Gastroesophageal sphincter (tissue), 4 donors: ENCODE results near the gene RPS24. TPM values are rescaled to one million over a fixed set of nuclear protein-coding genes. Genes with fewer than 3 reads are reported as not detected.

ENCODE experiments used
- ATAC-seq: fragments of 150-250 bp; one replicate; pipeline ENCODE4 v1.9.1; 2016; ENCODE audit warnings: mild to moderate bottlenecking, moderate library complexity
- H3K27ac ChIP-seq, 4 donors: fragments of 200-600 bp; sonication (generic) in 3 of 4; 1 replicate in 3 of 4; 2 replicates in 1 of 4; pipeline ENCODE4 v1.5.1; 2016 to 2019
- H3K27me3 ChIP-seq: fragments of 200-600 bp; sonication (generic); one replicate; pipeline ENCODE4 v1.5.1; 2019
- H3K36me3 ChIP-seq, 2 donors: fragments of 200-600 bp; sonication (generic); one replicate each; pipeline ENCODE4 v1.5.1; 2019; ENCODE audit warnings: control low read depth in 1 of 2
- H3K4me1 ChIP-seq, 3 donors: fragments of 200-600 bp; sonication (generic); 1 replicate in 2 of 3; 2 replicates in 1 of 3; pipeline ENCODE4 v1.5.1; 2016 to 2019; ENCODE audit warnings: control low read depth in 2 of 3
- H3K4me3 ChIP-seq, 2 donors: fragments of 200-600 bp; sonication (generic); one replicate each; pipeline ENCODE4 v1.5.1; 2019; ENCODE audit warnings: mild to moderate bottlenecking in 1 of 2, moderate library complexity in 1 of 2
- H3K9me3 ChIP-seq, 3 donors: fragments of 200-600 bp; sonication (generic); one replicate each; pipeline ENCODE4 v1.5.1; 2017 to 2019; ENCODE audit warnings: control low read depth in 2 of 3
- EP300 ChIP-seq: sonication (generic); formaldehyde crosslinking; IDR thresholded peaks from one replicate; pipeline ENCODE4 v1.6.1; 2017; ENCODE audit warnings: antibody characterized with exemption, mild to moderate bottlenecking
- POLR2A ChIP-seq, 2 donors: fragments of 450-650 bp; IDR thresholded peaks; one replicate each; pipeline ENCODE4 v1.6.1; 2017; ENCODE audit warnings: antibody characterized with exemption in 2 of 2, mild to moderate bottlenecking in 2 of 2, moderate library complexity in 1 of 2
- POLR2AphosphoS5 ChIP-seq: sonication (generic); formaldehyde crosslinking; IDR thresholded peaks from one replicate; pipeline ENCODE4 v1.6.1; 2017; ENCODE audit warnings: antibody characterized with exemption
- WGBS, 2 donors: methylation state at CpG; one replicate each; pipeline ENCODE4 v1.1.5; 2018; ENCODE audit warnings: low coverage in 1 of 2; 5-methylcytosine and 5-hydroxymethylcytosine counted together
- total RNA-seq, 4 donors: library from RNA; depleted of rRNA; stranded (reverse); fragments of >200 nt; gene quantifications; one replicate each; pipeline ENCODE4 v1.1.0, GENCODE V29; 2016
- TF ChIP-seq, protein P1 (sequence below), 4 experiments: fragments of 200-600 bp in 2 of 4; fragments of 450-650 bp in 2 of 4; sonication (generic) in 1 of 4; IDR thresholded peaks; one replicate each; pipeline ENCODE4 v1.5.1; 2017 to 2019; ENCODE audit warnings: antibody characterized with exemption in 4 of 4, mild to moderate bottlenecking in 2 of 4, moderate library complexity in 2 of 4

The RPS24 gene
- total RNA-seq, 4 donors from 2014 or later = 1,244 to 3,223 (median 2,309) TPM

DNA sequence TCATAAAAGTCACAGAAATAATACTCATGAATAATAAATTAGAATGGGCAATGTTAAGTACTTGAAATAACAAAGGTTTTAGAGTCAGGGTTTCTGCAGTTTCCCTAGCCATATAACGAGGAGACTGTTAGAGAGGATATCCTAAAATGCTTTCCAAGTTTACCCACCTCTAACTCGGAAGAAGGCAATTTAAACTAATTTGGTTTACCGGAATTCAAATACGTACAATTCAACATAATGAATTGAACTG, 351 bp upstream of the RPS24 start:
- peak overlapping the region in 1 of 2 donors; percentile 72 for H3K4me3 ChIP-seq
- peaks cover 0 to 33% of the 10 kb centered on the region in 2 donors for H3K36me3 ChIP-seq
- peaks cover 4 to 60% (median 14%) of the 10 kb centered on the region in 3 donors for H3K4me1 ChIP-seq
- H3K27ac ChIP-seq = peak overlapping the region in 3 of 4 donors; percentile 69 to 85 (median 81)
- no peaks in the 10 kb centered on the region for H3K27me3 ChIP-seq
- no peak for ATAC-seq
- WGBS, 2 donors = 0 to 6% methylated on average over 4 of the region's 4 CpGs
- TF ChIP-seq POLR2A (IDR thresholded peaks at IDR 0.05) = no peak
- H3K9me3 ChIP-seq = no peaks in the 10 kb centered on the region

DNA sequence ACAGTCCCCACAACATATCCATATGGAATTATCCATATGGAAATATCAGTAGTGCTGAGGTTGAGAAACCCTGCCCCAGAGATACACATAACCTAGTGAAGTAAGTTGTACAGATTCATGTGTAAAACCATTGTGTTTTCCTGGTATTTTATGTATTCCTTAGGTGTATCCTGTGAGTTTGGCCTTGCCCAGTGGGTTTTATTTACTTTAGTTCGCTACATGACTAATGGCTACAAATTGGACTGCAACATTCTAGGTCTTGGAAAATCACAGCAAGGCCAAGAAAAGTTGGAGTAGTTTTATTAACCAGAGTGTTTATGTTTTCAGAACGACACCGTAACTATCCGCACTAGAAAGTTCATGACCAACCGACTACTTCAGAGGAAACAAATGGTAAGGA, 1.4 kb downstream of the RPS24 start:
- no peak for ATAC-seq
- no peaks in the 10 kb centered on the region for H3K27me3 ChIP-seq
- H3K4me1 ChIP-seq = peaks cover 4 to 61% (median 8%) of the 10 kb centered on the region in 3 donors
- H3K27ac ChIP-seq = peak overlapping the region in 3 of 4 donors; percentile 69 to 85 (median 81)
- H3K4me3 ChIP-seq = peak overlapping the region in 1 of 2 donors; percentile 72
- no peaks in the 10 kb centered on the region for H3K9me3 ChIP-seq
- WGBS, 2 donors = 29 to 45% methylated on average over 5 of the region's 5 CpGs
- TF ChIP-seq POLR2AphosphoS5 = no peak
- no peak for TF ChIP-seq POLR2A (IDR thresholded peaks at IDR 0.05)
- no peak for TF ChIP-seq EP300
- TF ChIP-seq, protein P1, sequence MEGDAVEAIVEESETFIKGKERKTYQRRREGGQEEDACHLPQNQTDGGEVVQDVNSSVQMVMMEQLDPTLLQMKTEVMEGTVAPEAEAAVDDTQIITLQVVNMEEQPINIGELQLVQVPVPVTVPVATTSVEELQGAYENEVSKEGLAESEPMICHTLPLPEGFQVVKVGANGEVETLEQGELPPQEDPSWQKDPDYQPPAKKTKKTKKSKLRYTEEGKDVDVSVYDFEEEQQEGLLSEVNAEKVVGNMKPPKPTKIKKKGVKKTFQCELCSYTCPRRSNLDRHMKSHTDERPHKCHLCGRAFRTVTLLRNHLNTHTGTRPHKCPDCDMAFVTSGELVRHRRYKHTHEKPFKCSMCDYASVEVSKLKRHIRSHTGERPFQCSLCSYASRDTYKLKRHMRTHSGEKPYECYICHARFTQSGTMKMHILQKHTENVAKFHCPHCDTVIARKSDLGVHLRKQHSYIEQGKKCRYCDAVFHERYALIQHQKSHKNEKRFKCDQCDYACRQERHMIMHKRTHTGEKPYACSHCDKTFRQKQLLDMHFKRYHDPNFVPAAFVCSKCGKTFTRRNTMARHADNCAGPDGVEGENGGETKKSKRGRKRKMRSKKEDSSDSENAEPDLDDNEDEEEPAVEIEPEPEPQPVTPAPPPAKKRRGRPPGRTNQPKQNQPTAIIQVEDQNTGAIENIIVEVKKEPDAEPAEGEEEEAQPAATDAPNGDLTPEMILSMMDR (IDR thresholded peaks at IDR 0.05) = no peak
- H3K36me3 ChIP-seq = peaks cover 0 to 51% of the 10 kb centered on the region in 2 donors

DNA sequence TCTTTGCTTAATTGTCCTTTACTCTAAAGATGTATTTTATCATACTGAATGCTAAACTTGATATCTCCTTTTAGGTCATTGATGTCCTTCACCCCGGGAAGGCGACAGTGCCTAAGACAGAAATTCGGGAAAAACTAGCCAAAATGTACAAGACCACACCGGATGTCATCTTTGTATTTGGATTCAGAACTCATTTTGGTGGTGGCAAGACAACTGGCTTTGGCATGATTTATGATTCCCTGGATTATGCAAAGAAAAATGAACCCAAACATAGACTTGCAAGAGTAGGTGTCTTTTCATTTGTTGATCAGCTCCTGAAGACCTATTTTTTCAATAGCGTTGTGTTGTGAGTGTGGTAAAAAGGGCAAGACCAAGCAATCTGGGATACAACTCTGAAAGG, 1.8 kb downstream of the RPS24 start:
- no peak for ATAC-seq
- TF ChIP-seq POLR2A (IDR thresholded peaks at IDR 0.05) (no peak), EP300 (no peak), POLR2AphosphoS5 (no peak)
- TF ChIP-seq, protein P1 (IDR thresholded peaks at IDR 0.05) = no peak
- Histone ChIP-seq H3K27me3 (no peaks in the 10 kb centered on the region), H3K4me1 (peaks cover 4 to 61% (median 7%) of the 10 kb centered on the region in 3 donors), H3K4me3 (peak overlapping the region in 1 of 2 donors; percentile 72), H3K27ac (peak overlapping the region in 2 of 4 donors; percentile 69 to 81), H3K36me3 (peaks cover 0 to 55% of the 10 kb centered on the region in 2 donors), H3K9me3 (no peaks in the 10 kb centered on the region)
- WGBS, 2 donors = 67 to 71% methylated on average over 4 to 5 of the region's 5 CpGs

DNA sequence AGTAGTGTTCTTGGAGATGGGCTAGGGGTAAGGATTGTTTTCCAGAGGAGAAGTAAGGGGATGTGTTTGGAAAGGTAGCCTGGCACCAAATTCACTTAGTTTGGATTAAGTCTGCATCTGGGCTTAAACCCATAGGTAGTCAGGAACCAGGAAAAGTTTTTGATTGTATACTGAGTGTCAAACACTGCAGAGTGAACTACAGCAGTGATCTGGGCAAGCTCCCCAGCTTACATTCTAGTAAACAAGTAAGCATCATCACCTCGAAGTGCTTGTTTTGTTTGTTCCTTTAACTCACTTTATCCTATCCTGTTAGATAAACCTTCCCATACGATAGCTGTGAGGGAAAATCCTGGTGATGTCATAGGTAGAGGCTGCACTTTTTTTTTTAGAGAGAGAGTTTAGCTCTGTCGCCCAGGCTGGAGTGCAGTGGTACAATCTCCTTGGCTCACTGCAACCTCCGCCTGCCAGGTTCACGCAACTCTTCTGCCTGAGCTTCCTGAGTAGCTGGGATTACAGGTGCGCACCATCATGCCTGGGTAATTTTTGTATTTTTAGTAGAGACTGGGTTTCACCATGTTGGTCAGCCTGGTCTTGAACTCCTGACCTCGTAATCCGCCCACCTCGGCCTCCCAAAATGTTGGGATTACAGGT, 2.4 kb downstream of the RPS24 start:
- Histone ChIP-seq H3K4me3 (no peak overlapping the region), H3K4me1 (peaks cover 4 to 61% (median 7%) of the 10 kb centered on the region in 3 donors), H3K27me3 (no peaks in the 10 kb centered on the region), H3K9me3 (no peaks in the 10 kb centered on the region), H3K36me3 (peaks cover 0 to 61% of the 10 kb centered on the region in 2 donors), H3K27ac (no peak overlapping the region)
- no peak for ATAC-seq
- no peak for TF ChIP-seq POLR2AphosphoS5
- no peak for TF ChIP-seq EP300
- TF ChIP-seq, protein P1 (IDR thresholded peaks at IDR 0.05) = no peak
- no peak for TF ChIP-seq POLR2A (IDR thresholded peaks at IDR 0.05)
- 62 to 69% methylated on average over 6 of the region's 9 CpGs for WGBS, 2 donors

DNA sequence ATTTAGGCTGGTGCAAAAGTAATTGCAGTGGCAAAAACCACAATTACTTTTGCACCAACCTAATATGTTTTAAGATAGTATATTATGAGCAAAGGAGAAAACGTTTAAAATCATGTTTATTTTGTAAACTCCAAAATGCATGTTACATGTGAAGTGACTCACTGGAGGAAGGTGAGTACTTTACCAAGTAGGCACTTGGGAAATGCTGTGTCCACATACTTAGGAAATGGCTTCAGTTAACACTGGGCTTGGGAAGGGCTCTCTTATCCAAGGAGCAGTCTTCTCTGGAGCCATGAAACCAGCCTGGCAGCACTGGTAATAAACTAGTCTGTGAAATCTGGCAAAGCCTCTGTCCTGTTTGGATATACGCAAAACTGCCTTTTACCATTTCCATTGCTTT, 4.4 kb downstream of the RPS24 start:
- 45 to 54% methylated on average over 2 of the region's 2 CpGs for WGBS, 2 donors
- no peak overlapping the region for H3K27ac ChIP-seq
- H3K4me1 ChIP-seq = peaks cover 4 to 58% (median 7%) of the 10 kb centered on the region in 3 donors
- no peak for TF ChIP-seq POLR2A (IDR thresholded peaks at IDR 0.05)
- TF ChIP-seq POLR2AphosphoS5 = no peak
- TF ChIP-seq, protein P1 (IDR thresholded peaks at IDR 0.05) = no peak
- TF ChIP-seq EP300 = no peak
- peaks cover 0 to 81% of the 10 kb centered on the region in 2 donors for H3K36me3 ChIP-seq
- H3K9me3 ChIP-seq = no peaks in the 10 kb centered on the region
- no peaks in the 10 kb centered on the region for H3K27me3 ChIP-seq
- H3K4me3 ChIP-seq = no peak overlapping the region
- no peak for ATAC-seq
